H9 (cell line): ENCODE results near the gene ZNF644. TPM values are rescaled to one million over a fixed set of nuclear protein-coding genes. Genes with fewer than 3 reads are reported as not detected.

Experiments
- DNase-seq: peaks from one replicate; pipeline ENCODE4 v3.0.0-alpha.2; 2017
- H2AFZ ChIP-seq: one replicate; pipeline ENCODE4 v1.6.1; 2013; ENCODE audit warnings: mild to moderate bottlenecking, low read length, control low read depth, moderate library complexity
- H2AK5ac ChIP-seq: 2 replicates; pipeline ENCODE4 v1.6.1; 2013; ENCODE audit warnings: low read length, control low read depth, mixed read lengths; ENCODE audit not compliant: insufficient read length
- H2BK120ac ChIP-seq: one replicate; pipeline ENCODE4 v1.6.1; 2013; ENCODE audit warnings: low read depth, mild to moderate bottlenecking, low read length, control low read depth, inconsistent platforms; ENCODE audit not compliant: poor library complexity, severe bottlenecking
- H2BK12ac ChIP-seq: 2 replicates; pipeline ENCODE4 v1.6.1; 2013; ENCODE audit warnings: low read length, control low read depth, mixed read lengths, low read depth; ENCODE audit not compliant: insufficient read length
- H2BK15ac ChIP-seq: 2 replicates; pipeline ENCODE4 v1.6.1; 2013; ENCODE audit warnings: low read depth, low read length, control low read depth
- H2BK20ac ChIP-seq: one replicate; pipeline ENCODE4 v1.6.1; 2013; ENCODE audit warnings: low read depth, mild to moderate bottlenecking, low read length, control low read depth, inconsistent platforms; ENCODE audit not compliant: poor library complexity, severe bottlenecking
- H2BK5ac ChIP-seq: 2 replicates; pipeline ENCODE4 v1.6.1; 2013; ENCODE audit warnings: low read length, control low read depth, mixed read lengths; ENCODE audit not compliant: insufficient read length
- H3K14ac ChIP-seq: 2 replicates; pipeline ENCODE4 v1.6.1; 2013; ENCODE audit warnings: low read length, control low read depth; ENCODE audit not compliant: insufficient read depth
- H3K18ac ChIP-seq: 2 replicates; pipeline ENCODE4 v1.6.1; 2013; ENCODE audit warnings: low read depth, mild to moderate bottlenecking, mixed read lengths, low read length, control low read depth; ENCODE audit not compliant: insufficient read length
- H3K23ac ChIP-seq: 2 replicates; pipeline ENCODE4 v1.6.1; 2013; ENCODE audit warnings: low read length, control low read depth, mixed read lengths, low read depth; ENCODE audit not compliant: insufficient read length
- H3K23me2 ChIP-seq: 2 replicates; pipeline ENCODE4 v1.6.1; 2013; ENCODE audit warnings: low read depth, mild to moderate bottlenecking, mixed read lengths, low read length, control low read depth; ENCODE audit not compliant: insufficient read length, poor library complexity, severe bottlenecking
- H3K27ac ChIP-seq: 2 replicates; pipeline ENCODE4 v1.5.1; 2013; ENCODE audit warnings: low read length, control low read depth, mixed read lengths, low read depth; ENCODE audit not compliant: insufficient read length
- H3K27me3 ChIP-seq: 2 replicates; pipeline ENCODE4 v1.6.1; 2013; ENCODE audit warnings: low read length, control low read depth, inconsistent platforms; ENCODE audit not compliant: insufficient read depth
- H3K4ac ChIP-seq: 2 replicates; pipeline ENCODE4 v1.6.1; 2013; ENCODE audit warnings: low read depth, mild to moderate bottlenecking, control low read depth, inconsistent platforms, low read length, moderate library complexity
- H3K4me1 ChIP-seq: 2 replicates; pipeline ENCODE4 v1.6.1; 2013; ENCODE audit warnings: low read length, control low read depth, inconsistent platforms; ENCODE audit not compliant: insufficient read depth
- H3K4me2 ChIP-seq: 2 replicates; pipeline ENCODE4 v1.6.1; 2013; ENCODE audit warnings: low read length, control low read depth, mixed read lengths; ENCODE audit not compliant: insufficient read length, insufficient read depth
- H3K56ac ChIP-seq: 2 replicates; pipeline ENCODE4 v1.6.1; 2013; ENCODE audit warnings: low read depth, mild to moderate bottlenecking, mixed read lengths, low read length, control low read depth; ENCODE audit not compliant: insufficient read length
- H3K79me1 ChIP-seq: 2 replicates; pipeline ENCODE4 v1.6.1; 2013; ENCODE audit warnings: low read depth, mild to moderate bottlenecking, moderate library complexity, low read length, control low read depth, inconsistent platforms; ENCODE audit not compliant: insufficient read depth, poor library complexity, severe bottlenecking
- H3K79me2 ChIP-seq: 2 replicates; pipeline ENCODE4 v1.6.1; 2013; ENCODE audit warnings: low read length, control low read depth, inconsistent platforms; ENCODE audit not compliant: insufficient read depth
- H3K9ac ChIP-seq: 2 replicates; pipeline ENCODE4 v1.6.1; 2013; ENCODE audit warnings: low read length, control low read depth, mixed read lengths; ENCODE audit not compliant: insufficient read length; ENCODE audit errors: extremely low read depth
- H3K9me3 ChIP-seq: one replicate; pipeline ENCODE4 v1.6.1; 2013; ENCODE audit warnings: low read depth, low read length, inconsistent platforms; ENCODE audit not compliant: control insufficient read depth
- H3T11ph ChIP-seq: one replicate; pipeline ENCODE4 v1.6.1; 2013; ENCODE audit warnings: mild to moderate bottlenecking, low read length, control low read depth, inconsistent platforms
- H4K20me1 ChIP-seq: one replicate; pipeline ENCODE4 v1.6.1; 2013; ENCODE audit not compliant: control insufficient read depth, insufficient read length, insufficient read depth
- H4K5ac ChIP-seq: 2 replicates; pipeline ENCODE4 v1.6.1; 2013; ENCODE audit warnings: low read depth, mild to moderate bottlenecking, mixed read lengths, low read length, control low read depth; ENCODE audit not compliant: insufficient read length
- H4K8ac ChIP-seq: replicated peaks from 2 replicates; pipeline ENCODE4 v1.6.1; 2013; ENCODE audit warnings: low read length, control low read depth, mixed read lengths, low read depth; ENCODE audit not compliant: insufficient read length
- H4K91ac ChIP-seq: 2 replicates; pipeline ENCODE4 v1.6.1; 2013; ENCODE audit warnings: low read depth, mild to moderate bottlenecking, moderate library complexity, mixed read lengths, low read length, control low read depth; ENCODE audit not compliant: insufficient read length
- H3K27ac Mint-ChIP-seq, 3 experiments: 2 replicates in 2 of 3; 3 replicates in 1 of 3; pipeline ENCODE4 v1.8.0; 2020 to 2021; ENCODE audit warnings: mixed read lengths in 3 of 3, mild to moderate bottlenecking in 1 of 3, moderate library complexity in 1 of 3
- H3K27me3 Mint-ChIP-seq: 2 replicates; pipeline ENCODE4 v1.8.0; 2021; ENCODE audit warnings: low read depth, mild to moderate bottlenecking, moderate library complexity, mixed read lengths
- H3K36me3 Mint-ChIP-seq, 3 experiments: 2 replicates in 2 of 3; 3 replicates in 1 of 3; pipeline ENCODE4 v1.8.0; 2020 to 2021; ENCODE audit warnings: low read depth in 3 of 3, mixed read lengths in 3 of 3; ENCODE audit not compliant: insufficient read depth in 1 of 3
- H3K4me1 Mint-ChIP-seq, 2 experiments: 2 replicates each; pipeline ENCODE4 v1.8.0; 2020; ENCODE audit warnings: mixed read lengths in 2 of 2
- H3K4me3 Mint-ChIP-seq, 2 experiments: 2 replicates in 1 of 2; 3 replicates in 1 of 2; pipeline ENCODE4 v1.8.0; 2020 to 2021; ENCODE audit warnings: mild to moderate bottlenecking in 2 of 2, mixed read lengths in 2 of 2, moderate library complexity in 1 of 2
- H3K9me3 Mint-ChIP-seq, 2 experiments: 2 replicates in 1 of 2; 3 replicates in 1 of 2; pipeline ENCODE4 v1.8.0; 2020; ENCODE audit warnings: mild to moderate bottlenecking in 2 of 2, mixed read lengths in 2 of 2, moderate library complexity in 1 of 2
- WGBS: extraction: QIAGEN DNeasy Blood & Tissue Kit; methylation state at CpG from one replicate; pipeline ENCODE4 v1.1.7; 2013; ENCODE audit warnings: missing lambda C conversion rate, low lambda C conversion rate, mixed read lengths; ENCODE audit not compliant: insufficient read length; ENCODE audit errors: extremely low coverage; 5-methylcytosine and 5-hydroxymethylcytosine counted together
- total RNA-seq: library from RNA; stranded (reverse); gene quantifications from 2 replicates; pipeline ENCODE4 v1.2.1, GENCODE V29; 2021
- TF ChIP-seq, protein P1 (sequence below): fragments of 200-600 bp; sonication (generic); conservative IDR thresholded peaks from 3 replicates; pipeline ENCODE4 v1.8.0; 2021; ENCODE audit warnings: antibody characterized with exemption, mild to moderate bottlenecking

The ZNF644 gene
- total RNA-seq, 1 experiment from 2014 or later, result 78.9 TPM

DNA sequence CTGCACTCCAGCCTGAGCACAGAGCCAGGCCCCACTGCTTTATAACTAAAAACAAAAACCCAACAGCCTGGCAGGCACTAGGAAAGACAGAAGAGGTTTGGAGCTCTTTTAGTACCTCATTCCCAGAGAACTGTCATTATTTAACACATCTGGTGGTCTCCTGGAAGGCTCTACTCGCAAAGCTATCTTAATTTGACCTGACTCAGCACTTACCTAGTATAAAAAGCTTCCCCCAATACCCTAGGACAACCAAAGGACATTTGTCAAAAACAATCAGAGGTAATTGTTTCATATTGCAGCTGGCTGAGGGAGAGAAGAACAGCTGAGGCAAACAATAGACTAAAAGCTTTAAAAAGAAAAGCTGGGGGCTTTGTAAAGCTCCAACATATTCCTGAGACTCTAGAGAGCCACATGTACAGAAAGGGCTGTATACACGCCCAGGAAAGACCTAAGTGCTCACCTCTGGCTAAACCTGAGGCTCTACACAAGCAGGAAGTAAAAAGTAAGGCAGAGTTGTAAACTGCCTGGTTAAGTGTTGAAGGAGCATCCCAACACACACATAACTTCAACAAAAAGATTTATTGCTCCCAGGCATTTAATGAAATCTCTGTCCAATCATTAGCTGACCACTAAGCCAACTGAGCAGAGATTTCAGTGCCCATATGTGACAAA, 25.0 kb downstream of the ZNF644 start:
- no peak for DNase-seq
- H2AFZ ChIP-seq, result no peak overlapping the region
- no CpG with 5 or more reads among the region's 2 CpGs for WGBS
- H3K4me1 ChIP-seq, result 0 out of 2 replicates have a peak, but pooled peaks cover 2% of the 10 kb centered on the region
- H3K27ac ChIP-seq, result no peak overlapping the region
- no peak overlapping the region for H4K5ac ChIP-seq
- TF ChIP-seq, protein P1, sequence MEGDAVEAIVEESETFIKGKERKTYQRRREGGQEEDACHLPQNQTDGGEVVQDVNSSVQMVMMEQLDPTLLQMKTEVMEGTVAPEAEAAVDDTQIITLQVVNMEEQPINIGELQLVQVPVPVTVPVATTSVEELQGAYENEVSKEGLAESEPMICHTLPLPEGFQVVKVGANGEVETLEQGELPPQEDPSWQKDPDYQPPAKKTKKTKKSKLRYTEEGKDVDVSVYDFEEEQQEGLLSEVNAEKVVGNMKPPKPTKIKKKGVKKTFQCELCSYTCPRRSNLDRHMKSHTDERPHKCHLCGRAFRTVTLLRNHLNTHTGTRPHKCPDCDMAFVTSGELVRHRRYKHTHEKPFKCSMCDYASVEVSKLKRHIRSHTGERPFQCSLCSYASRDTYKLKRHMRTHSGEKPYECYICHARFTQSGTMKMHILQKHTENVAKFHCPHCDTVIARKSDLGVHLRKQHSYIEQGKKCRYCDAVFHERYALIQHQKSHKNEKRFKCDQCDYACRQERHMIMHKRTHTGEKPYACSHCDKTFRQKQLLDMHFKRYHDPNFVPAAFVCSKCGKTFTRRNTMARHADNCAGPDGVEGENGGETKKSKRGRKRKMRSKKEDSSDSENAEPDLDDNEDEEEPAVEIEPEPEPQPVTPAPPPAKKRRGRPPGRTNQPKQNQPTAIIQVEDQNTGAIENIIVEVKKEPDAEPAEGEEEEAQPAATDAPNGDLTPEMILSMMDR, result no peak
- H3K4ac ChIP-seq, result no peak overlapping the region
- peaks cover 6% of the 10 kb centered on the region for H3K79me1 ChIP-seq
- H2BK12ac ChIP-seq, result no peak overlapping the region
- no peak overlapping the region for H2BK5ac ChIP-seq
- H3K4me1 Mint-ChIP-seq, result peaks cover 29 to 31% of the 10 kb centered on the region in 2 experiments
- peaks cover 61 to 86% (median 81%) of the 10 kb centered on the region in 3 experiments for H3K36me3 Mint-ChIP-seq
- H3K79me2 ChIP-seq, result peaks cover 44% of the 10 kb centered on the region; the same call in 1 of the 2 replicates
- H2AK5ac ChIP-seq, result no peak overlapping the region
- no peak overlapping the region for H2BK15ac ChIP-seq
- H3K23me2 ChIP-seq, result no peaks in the 10 kb centered on the region
- no peak overlapping the region for H2BK120ac ChIP-seq
- H3K14ac ChIP-seq, result no peak overlapping the region
- peaks cover 49 to 62% of the 10 kb centered on the region in 2 experiments for H3K9me3 Mint-ChIP-seq
- H4K20me1 ChIP-seq, result no peaks in the 10 kb centered on the region
- no peak overlapping the region for H2BK20ac ChIP-seq
- H4K8ac ChIP-seq, result no peak overlapping the region
- no peak overlapping the region for H3K56ac ChIP-seq
- H3K9me3 ChIP-seq, result peaks cover 7% of the 10 kb centered on the region
- no peak overlapping the region for H3K9ac ChIP-seq
- H3K4me3 Mint-ChIP-seq, result no peak overlapping the region
- no peaks in the 10 kb centered on the region for H3K27me3 Mint-ChIP-seq
- no peaks in the 10 kb centered on the region for H3K27me3 ChIP-seq
- no peak overlapping the region for H3K27ac Mint-ChIP-seq
- H3K4me2 ChIP-seq, result no peak overlapping the region
- H3K18ac ChIP-seq, result no peak overlapping the region
- H3K23ac ChIP-seq, result no peak overlapping the region
- no peak overlapping the region for H3T11ph ChIP-seq
- no peak overlapping the region for H4K91ac ChIP-seq
